ENCODE measurements around the gene PTPRG. TPM values are rescaled to one million over a fixed set of nuclear protein-coding genes. Genes with fewer than 3 reads are reported as not detected.

Gene PTPRG
- total RNA-seq, 1 experiment from 2014 or later: 32.1 TPM

DNA sequence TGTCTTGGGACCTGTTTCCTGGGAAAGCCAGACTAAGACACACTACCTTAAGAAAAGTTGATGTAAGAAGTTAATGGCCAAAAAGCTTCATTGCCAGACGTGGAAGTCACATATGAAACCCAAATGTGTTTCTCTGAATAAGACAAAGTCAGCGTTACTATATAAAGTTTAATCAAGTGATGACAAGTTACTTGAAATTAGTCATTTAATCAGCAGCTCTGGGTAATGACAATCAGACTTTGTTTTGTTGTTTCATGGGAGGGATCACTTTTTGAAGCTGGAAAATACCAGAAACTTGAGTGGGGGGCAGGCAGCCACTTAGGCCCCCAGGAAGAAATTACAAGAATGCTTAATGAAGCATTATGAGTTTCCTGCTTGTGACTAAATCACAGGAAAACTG lies 218.6 kb downstream of the PTPRG start (continued):
- TF ChIP-seq, protein P1, sequence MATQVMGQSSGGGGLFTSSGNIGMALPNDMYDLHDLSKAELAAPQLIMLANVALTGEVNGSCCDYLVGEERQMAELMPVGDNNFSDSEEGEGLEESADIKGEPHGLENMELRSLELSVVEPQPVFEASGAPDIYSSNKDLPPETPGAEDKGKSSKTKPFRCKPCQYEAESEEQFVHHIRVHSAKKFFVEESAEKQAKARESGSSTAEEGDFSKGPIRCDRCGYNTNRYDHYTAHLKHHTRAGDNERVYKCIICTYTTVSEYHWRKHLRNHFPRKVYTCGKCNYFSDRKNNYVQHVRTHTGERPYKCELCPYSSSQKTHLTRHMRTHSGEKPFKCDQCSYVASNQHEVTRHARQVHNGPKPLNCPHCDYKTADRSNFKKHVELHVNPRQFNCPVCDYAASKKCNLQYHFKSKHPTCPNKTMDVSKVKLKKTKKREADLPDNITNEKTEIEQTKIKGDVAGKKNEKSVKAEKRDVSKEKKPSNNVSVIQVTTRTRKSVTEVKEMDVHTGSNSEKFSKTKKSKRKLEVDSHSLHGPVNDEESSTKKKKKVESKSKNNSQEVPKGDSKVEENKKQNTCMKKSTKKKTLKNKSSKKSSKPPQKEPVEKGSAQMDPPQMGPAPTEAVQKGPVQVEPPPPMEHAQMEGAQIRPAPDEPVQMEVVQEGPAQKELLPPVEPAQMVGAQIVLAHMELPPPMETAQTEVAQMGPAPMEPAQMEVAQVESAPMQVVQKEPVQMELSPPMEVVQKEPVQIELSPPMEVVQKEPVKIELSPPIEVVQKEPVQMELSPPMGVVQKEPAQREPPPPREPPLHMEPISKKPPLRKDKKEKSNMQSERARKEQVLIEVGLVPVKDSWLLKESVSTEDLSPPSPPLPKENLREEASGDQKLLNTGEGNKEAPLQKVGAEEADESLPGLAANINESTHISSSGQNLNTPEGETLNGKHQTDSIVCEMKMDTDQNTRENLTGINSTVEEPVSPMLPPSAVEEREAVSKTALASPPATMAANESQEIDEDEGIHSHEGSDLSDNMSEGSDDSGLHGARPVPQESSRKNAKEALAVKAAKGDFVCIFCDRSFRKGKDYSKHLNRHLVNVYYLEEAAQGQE (IDR thresholded peaks at IDR 0.05; ENCODE audit: low read depth): no peak
- TF ChIP-seq CBX3 (IDR thresholded peaks at IDR 0.05; ENCODE audit: low read depth) (no peak), TCF7L2 (IDR thresholded peaks at IDR 0.05; ENCODE audit: borderline replicate concordance, extremely low read depth, insufficient read depth, insufficient read length) (no peak), SRF (IDR thresholded peaks at IDR 0.05; ENCODE audit: low read depth) (no peak), YY1 (IDR thresholded peaks at IDR 0.05; ENCODE audit: extremely low read depth, insufficient replicate concordance, low read depth, low read length) (no peak)

DNA sequence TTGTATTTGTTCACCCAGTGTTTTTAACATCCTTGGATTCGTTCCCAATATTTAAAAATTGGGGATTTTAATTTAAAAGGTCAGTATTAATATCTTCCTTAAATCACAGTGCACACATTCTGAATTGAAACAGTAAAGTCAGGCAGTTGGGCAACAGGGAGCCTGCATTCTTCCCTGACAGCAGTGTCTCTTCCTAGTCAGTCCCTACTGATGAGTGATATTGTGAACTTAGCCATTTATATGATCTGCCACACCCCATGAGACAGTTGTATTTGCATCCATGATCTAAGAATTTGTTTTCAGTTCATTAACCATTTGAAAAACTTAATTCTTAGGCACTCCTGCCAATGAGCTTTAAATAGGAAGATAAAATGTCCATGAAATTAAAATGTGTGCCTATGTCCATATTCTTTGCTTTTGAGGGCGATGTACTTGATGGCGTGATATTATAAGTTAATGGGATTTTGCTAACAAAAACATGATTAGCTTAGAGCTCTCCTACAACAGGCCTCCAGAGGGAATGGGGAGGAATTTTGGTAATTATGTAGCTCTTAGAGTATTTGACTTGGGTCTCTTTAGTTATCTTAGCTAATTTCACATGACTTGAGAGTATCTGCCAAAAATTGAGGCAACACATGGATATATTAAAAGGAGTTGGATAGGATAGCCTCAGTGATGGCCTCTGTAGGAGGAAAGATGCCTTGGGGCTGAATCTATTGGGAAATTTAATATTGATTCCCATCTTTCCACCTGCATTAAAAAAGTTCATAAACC lies 219.3 kb downstream of the PTPRG start:
- H2AFZ ChIP-seq (ENCODE audit: low read depth, low read length, poor library complexity, severe bottlenecking): no peak overlapping the region
- no peak overlapping the region for H3K4me2 ChIP-seq (ENCODE audit: low read length)
- ATAC-seq (no peak), DNase-seq (ENCODE audit: low read depth, low spot score) (no peak)
- H3K9me3 ChIP-seq (ENCODE audit: control insufficient read depth in 1 of 2, insufficient read depth in 1 of 2, low read depth in 1 of 2, low read length in 2 of 2): no peaks in the 10 kb centered on the region
- no peak overlapping the region for H3K27ac ChIP-seq (ENCODE audit: low read depth, low read length)
- no peak overlapping the region for H3K9ac ChIP-seq (ENCODE audit: low read length)
- no peaks in the 10 kb centered on the region for H3K9me2 ChIP-seq (ENCODE audit: insufficient read depth)
- intact Hi-C loops (cut with micrococcal nuclease): no loop called here
- CTCF ChIA-PET: no interaction called here
- no peaks in the 10 kb centered on the region for H3K36me3 ChIP-seq (ENCODE audit: control insufficient read depth in 1 of 2, insufficient read depth in 2 of 2, low read length in 2 of 2)
- POLR2A ChIA-PET: no interaction called here
- no peaks in the 10 kb centered on the region for H3K4me1 ChIP-seq (ENCODE audit: control insufficient read depth in 1 of 2, insufficient read depth in 2 of 2, low read length in 2 of 2)
- RAD21 ChIA-PET (ENCODE audit: low non-redundant PET in 1 of 2, low total read pairs in 2 of 2, uncharacterized antibody in 2 of 2, unreplicated experiment in 2 of 2): no interaction called here
- no peaks in the 10 kb centered on the region; the same call in 1 of the 2 replicates for H3K79me2 ChIP-seq (ENCODE audit: insufficient read depth, low read length)
- no peak for TF ChIP-seq ZFX (IDR thresholded peaks at IDR 0.05)
- no peaks in the 10 kb centered on the region; the same call in 1 of the 2 replicates for H4K20me1 ChIP-seq (ENCODE audit: insufficient read depth)
- H3K4me3 ChIP-seq (replicated peaks in 1 of 2; ENCODE audit: low read depth in 1 of 2, low read length in 2 of 2): no peak overlapping the region
- H3K27me3 ChIP-seq (ENCODE audit: insufficient read depth, low read length): no peaks in the 10 kb centered on the region
- no TSS peak for BruUV-seq (replicated peaks)
